K562 (cell line): Measurements from ENCODE around the gene GPR183.

Experiments
- CEBPB ChIP-seq: fragments of 450-650 bp; IDR thresholded peaks from 2 replicates; pipeline ENCODE4 v1.6.1; 2016; ENCODE audit warnings: missing genetic modification characterization, missing compliant biosample characterization
- ETS1 ChIP-seq: conservative IDR thresholded peaks from 2 replicates; pipeline ENCODE4 v1.6.1; 2011; ENCODE audit warnings: low read depth, mild to moderate bottlenecking, low read length; ENCODE audit not compliant: control insufficient read depth
- EZH2 ChIP-seq: IDR thresholded peaks from 2 replicates; pipeline ENCODE4 v1.6.1; 2012; ENCODE audit warnings: low read depth, mild to moderate bottlenecking, inconsistent platforms, low read length, borderline replicate concordance
- FOXP4 ChIP-seq: sonication (generic); formaldehyde crosslinking; IDR thresholded peaks from 2 replicates; pipeline ENCODE4 v1.8.0; 2022; ENCODE audit warnings: mild to moderate bottlenecking, missing genetic modification reagents, borderline replicate concordance
- MYBL2 ChIP-seq, 2 experiments: fragments of 450-650 bp in 1 of 2; sonication (generic) in 1 of 2; formaldehyde crosslinking in 1 of 2; IDR thresholded peaks; 2 replicates each; pipeline versions ENCODE4 v1.6.1 to v1.8.1; 2017 to 2022; ENCODE audit warnings: borderline replicate concordance in 1 of 2, inconsistent platforms in 1 of 2, low read depth in 1 of 2, mild to moderate bottlenecking in 1 of 2, missing genetic modification reagents in 1 of 2, moderate library complexity in 1 of 2
- NCOA2 ChIP-seq, 2 experiments: fragments of 450-650 bp; IDR thresholded peaks; 2 replicates each; pipeline ENCODE4 v1.6.1; 2018; ENCODE audit warnings: mild to moderate bottlenecking in 2 of 2, moderate library complexity in 1 of 2; ENCODE audit not compliant: partially characterized antibody in 2 of 2
- NEUROD1 ChIP-seq: fragments of 150-350 bp; IDR thresholded peaks from 2 replicates; pipeline ENCODE4 v1.6.1; 2014; ENCODE audit warnings: borderline replicate concordance, low read length, low read depth; ENCODE audit not compliant: partially characterized antibody
- SETDB1 ChIP-seq: IDR thresholded peaks from one replicate; pipeline ENCODE4 v1.6.1; 2012; ENCODE audit warnings: low read length, control low read depth, inconsistent platforms
- SREBF2 ChIP-seq: sonication (generic); formaldehyde crosslinking; IDR thresholded peaks from 2 replicates; pipeline ENCODE4 v1.4.0; 2020; ENCODE audit warnings: mild to moderate bottlenecking, missing genetic modification reagents
- ZNF174 ChIP-seq: fragments of 250-450 bp; sonication (Bioruptor Pico); IDR thresholded peaks from 2 replicates; pipeline ENCODE4 v1.4.0; 2020; ENCODE audit warnings: mild to moderate bottlenecking
- ZNF232 ChIP-seq: sonication (generic); formaldehyde crosslinking; IDR thresholded peaks from 2 replicates; pipeline ENCODE4 v1.8.0; 2022; ENCODE audit warnings: mild to moderate bottlenecking, missing genetic modification reagents
- ZNF354B ChIP-seq: fragments of 250-450 bp; sonication (Bioruptor Pico); IDR thresholded peaks from 2 replicates; pipeline ENCODE4 v1.4.0; 2020
- ZNF75A ChIP-seq: fragments of 450-650 bp; formaldehyde crosslinking; IDR thresholded peaks from 2 replicates; pipeline ENCODE4 v1.4.0; 2020; ENCODE audit warnings: mild to moderate bottlenecking
- TF ChIP-seq, protein P1 (sequence below), 2 experiments: fragments of 450-650 bp; formaldehyde crosslinking in 1 of 2; IDR thresholded peaks; 2 replicates each; pipeline versions ENCODE4 v1.4.0 to v1.6.1; 2014 to 2020; ENCODE audit warnings: mild to moderate bottlenecking in 2 of 2, borderline replicate concordance in 1 of 2, low read depth in 1 of 2

GRCh38 chr13:99352351-99353245, 45.4 kb upstream of the GPR183 start:
- TF ChIP-seq SREBF2 (CRISPR knock-in tag) (no peak), NCOA2 (IDR thresholded peaks at IDR 0.05; ENCODE audit: partially characterized antibody in 2 of 2) (no peak), CEBPB (no peak), ZNF232 (CRISPR knock-in tag) (no peak), ZNF174 (CRISPR knock-in tag) (no peak), NEUROD1 (no peak), SETDB1 (no peak), ZNF354B (no peak), EZH2 (no peak), FOXP4 (no peak), ZNF75A (CRISPR knock-in tag) (no peak), ETS1 (no peak), MYBL2 (IDR thresholded peaks at IDR 0.05; ENCODE audit: low read depth) (no peak), MYBL2 (CRISPR knock-in tag; IDR thresholded peaks at IDR 0.05; ENCODE audit: borderline replicate concordance) (no peak)
- TF ChIP-seq, protein P1, sequence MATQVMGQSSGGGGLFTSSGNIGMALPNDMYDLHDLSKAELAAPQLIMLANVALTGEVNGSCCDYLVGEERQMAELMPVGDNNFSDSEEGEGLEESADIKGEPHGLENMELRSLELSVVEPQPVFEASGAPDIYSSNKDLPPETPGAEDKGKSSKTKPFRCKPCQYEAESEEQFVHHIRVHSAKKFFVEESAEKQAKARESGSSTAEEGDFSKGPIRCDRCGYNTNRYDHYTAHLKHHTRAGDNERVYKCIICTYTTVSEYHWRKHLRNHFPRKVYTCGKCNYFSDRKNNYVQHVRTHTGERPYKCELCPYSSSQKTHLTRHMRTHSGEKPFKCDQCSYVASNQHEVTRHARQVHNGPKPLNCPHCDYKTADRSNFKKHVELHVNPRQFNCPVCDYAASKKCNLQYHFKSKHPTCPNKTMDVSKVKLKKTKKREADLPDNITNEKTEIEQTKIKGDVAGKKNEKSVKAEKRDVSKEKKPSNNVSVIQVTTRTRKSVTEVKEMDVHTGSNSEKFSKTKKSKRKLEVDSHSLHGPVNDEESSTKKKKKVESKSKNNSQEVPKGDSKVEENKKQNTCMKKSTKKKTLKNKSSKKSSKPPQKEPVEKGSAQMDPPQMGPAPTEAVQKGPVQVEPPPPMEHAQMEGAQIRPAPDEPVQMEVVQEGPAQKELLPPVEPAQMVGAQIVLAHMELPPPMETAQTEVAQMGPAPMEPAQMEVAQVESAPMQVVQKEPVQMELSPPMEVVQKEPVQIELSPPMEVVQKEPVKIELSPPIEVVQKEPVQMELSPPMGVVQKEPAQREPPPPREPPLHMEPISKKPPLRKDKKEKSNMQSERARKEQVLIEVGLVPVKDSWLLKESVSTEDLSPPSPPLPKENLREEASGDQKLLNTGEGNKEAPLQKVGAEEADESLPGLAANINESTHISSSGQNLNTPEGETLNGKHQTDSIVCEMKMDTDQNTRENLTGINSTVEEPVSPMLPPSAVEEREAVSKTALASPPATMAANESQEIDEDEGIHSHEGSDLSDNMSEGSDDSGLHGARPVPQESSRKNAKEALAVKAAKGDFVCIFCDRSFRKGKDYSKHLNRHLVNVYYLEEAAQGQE (IDR thresholded peaks at IDR 0.05; ENCODE audit: borderline replicate concordance): no peak
- TF ChIP-seq, protein P1 (CRISPR knock-in tag; IDR thresholded peaks at IDR 0.05; ENCODE audit: low read depth): no peak
